ENCODE results near the gene CDH23. TPM values are rescaled to one million over a fixed set of nuclear protein-coding genes. Genes with fewer than 3 reads are reported as not detected.

The CDH23 gene
- total and polyA plus RNA-seq, 2 of the 8 experiments (the other 6 are each of a cell fraction or from before 2014, with no cell fraction given): 1.9 to 4.9 TPM

- Histone ChIP-seq H3K4me2 (ENCODE audit: insufficient read depth in 1 of 2, low read depth in 2 of 2, low read length in 2 of 2) (no peak overlapping the region), H3K27ac (ENCODE audit: low read depth, low read length) (no peak overlapping the region), H2BK12ac (ENCODE audit: low read depth, low read length) (no peak overlapping the region), H3K79me1 (ENCODE audit: low read depth, low read length) (no peaks in the 10 kb centered on the region), H3K27me3 (replicated peaks in 1 of 4; ENCODE audit: control insufficient read depth in 3 of 4, extremely low read depth in 1 of 4, insufficient read depth in 3 of 4, low read length in 3 of 4) (no peaks in the 10 kb centered on the region; a peak in 1 of 7 replicates), H3K4me3 (ENCODE audit: extremely low read depth in 1 of 4, insufficient read depth in 2 of 4, low read depth in 3 of 4, low read length in 4 of 4) (no peak overlapping the region), H4K91ac (replicated peaks; ENCODE audit: insufficient read length, low read length) (no peak overlapping the region), H3K36me3 (ENCODE audit: control insufficient read depth in 2 of 4, insufficient read depth in 4 of 4, low read length in 3 of 4) (no peaks in the 10 kb centered on the region), H3K23ac (ENCODE audit: insufficient read length) (no peak overlapping the region), H3K4ac (replicated peaks; ENCODE audit: insufficient read length, low read depth, low read length) (no peak overlapping the region), H2AK5ac (ENCODE audit: low read depth, low read length) (no peak overlapping the region), H2BK120ac (replicated peaks; ENCODE audit: low read depth, low read length) (no peak overlapping the region), H3K4me1 (replicated peaks in 1 of 4; ENCODE audit: control insufficient read depth in 3 of 4, insufficient read depth in 4 of 4, low read length in 3 of 4) (peaks cover 7 to 25% (median 9%) of the 10 kb centered on the region in 4 experiments), H4K5ac (ENCODE audit: insufficient read length, low read depth, low read length) (no peak overlapping the region), H3K9me3 (ENCODE audit: insufficient read depth in 2 of 2, low read depth in 1 of 2, low read length in 1 of 2) (peaks cover 2 to 7% of the 10 kb centered on the region in 2 experiments; a peak in 1 of 4 replicates), H3K14ac (ENCODE audit: insufficient read length) (no peak overlapping the region), H3K23me2 (ENCODE audit: low read depth, low read length) (no peaks in the 10 kb centered on the region), H2BK15ac (ENCODE audit: low read length) (no peak overlapping the region), H4K8ac (ENCODE audit: extremely low read depth, insufficient read depth, low read length) (no peak overlapping the region), H4K20me1 (replicated peaks in 1 of 2; ENCODE audit: control insufficient read depth in 1 of 2, insufficient read depth in 2 of 2, low read length in 2 of 2) (no peaks in the 10 kb centered on the region), H3K9ac (replicated peaks in 1 of 4; ENCODE audit: extremely low read depth in 1 of 4, low read depth in 3 of 4, low read length in 3 of 4) (no peak overlapping the region), H2BK20ac (ENCODE audit: low read length) (no peak overlapping the region), H3K56ac (replicated peaks; ENCODE audit: insufficient read length, low read depth, low read length) (no peak overlapping the region), H2AFZ (ENCODE audit: low read length) (no peak overlapping the region), H3K79me2 (ENCODE audit: control insufficient read depth in 1 of 2, insufficient read depth in 2 of 2, low read length in 2 of 2) (no peaks in the 10 kb centered on the region), H3K18ac (ENCODE audit: extremely low read depth, low read length) (no peak overlapping the region), H2BK5ac (ENCODE audit: low read depth, low read length) (no peak overlapping the region)
- no peak for DNase-seq (ENCODE audit: low read depth in 1 of 2, low spot score in 2 of 2)
- 100% methylated on average over 3 of the region's 3 CpGs; no CpG with 5 or more reads in 1 of the 2 experiments for WGBS, 2 experiments (ENCODE audit: extremely low coverage in 1 of 2, insufficient coverage in 1 of 2, insufficient read length in 1 of 2, insufficient replicate concordance in 2 of 2, low coverage in 1 of 2, low lambda C conversion rate in 2 of 2, missing lambda C conversion rate in 1 of 2)
- ChIA-PET POLR2A (ENCODE audit: partially characterized antibody) (no interaction called here), CTCF (ENCODE audit: partially characterized antibody) (interaction anchor here (1.7 to 5.5 kb wide), 4 partner anchors 7 to 40 kb away, joined by 3 to 63 read pairs (median 6); no protein-coding TSS in a partner anchor)
- FAIRE-seq: no peak
- no peak for TF ChIP-seq HDAC6 (IDR thresholded peaks at IDR 0.05; ENCODE audit: low read depth, low read length)
- TF ChIP-seq JUN (IDR thresholded peaks at IDR 0.05; ENCODE audit: low read depth, low read length): no peak
- no peak for TF ChIP-seq ATF2 (IDR thresholded peaks at IDR 0.05; ENCODE audit: low read length)
- no peak for TF ChIP-seq ASH2L (IDR thresholded peaks at IDR 0.05; ENCODE audit: low read length)
- no peak for TF ChIP-seq GABPA (IDR thresholded peaks at IDR 0.05; ENCODE audit: borderline replicate concordance, insufficient read depth, low read length)
- no peak for TF ChIP-seq SAP30 (IDR thresholded peaks at IDR 0.05; ENCODE audit: insufficient read depth, insufficient replicate concordance, low read length)
Observed at GRCh38 chr10:71688256-71688655, 291.5 kb downstream of the CDH23 start.
